ENCODE measurements around the gene PTPRG.

The PTPRG gene

DNA sequence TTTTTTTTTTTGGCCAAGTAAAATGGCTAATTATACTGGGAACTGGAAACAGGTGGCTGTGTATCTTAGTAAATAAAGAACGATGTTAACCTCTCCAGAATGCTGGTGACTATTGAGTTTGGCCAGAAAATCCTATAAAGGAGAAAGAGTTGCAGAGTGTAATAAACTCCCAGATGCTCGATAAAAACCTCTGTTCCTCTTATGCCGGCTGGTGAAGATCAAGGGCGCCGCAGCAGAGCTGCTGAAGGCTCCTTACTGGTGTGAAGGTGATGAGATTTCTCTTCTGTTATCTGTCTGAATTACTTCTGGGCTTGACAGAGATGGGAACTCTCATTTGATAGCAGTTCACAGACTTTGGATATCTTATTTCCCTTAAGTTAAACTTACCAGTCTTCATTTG lies 104.6 kb downstream of the PTPRG start:
- DNase-seq (ENCODE audit: extremely low read depth, low read depth) = no peak
- no peak for TF ChIP-seq CTCF (IDR thresholded peaks at IDR 0.05; ENCODE audit: low read depth, low read length, missing control alignments)
- no peak overlapping the region for H3K4me3 ChIP-seq (replicated peaks; ENCODE audit: low read depth, low read length)

GRCh38 chr3:61666615-61667330 lies 105.4 kb downstream of the PTPRG start:
- H3K4me3 ChIP-seq (replicated peaks; ENCODE audit: low read depth, low read length) = no peak overlapping the region
- TF ChIP-seq CTCF (IDR thresholded peaks at IDR 0.05; ENCODE audit: low read depth, low read length, missing control alignments) = no peak
- DNase-seq (ENCODE audit: extremely low read depth, low read depth) = no peak

GRCh38 chr3:61667383-61667782 lies 106.0 kb downstream of the PTPRG start:
- TF ChIP-seq CTCF (IDR thresholded peaks at IDR 0.05; ENCODE audit: low read depth, low read length, missing control alignments) = no peak
- no peak overlapping the region for H3K4me3 ChIP-seq (replicated peaks; ENCODE audit: low read depth, low read length)
- DNase-seq (ENCODE audit: extremely low read depth, low read depth) = no peak

DNA sequence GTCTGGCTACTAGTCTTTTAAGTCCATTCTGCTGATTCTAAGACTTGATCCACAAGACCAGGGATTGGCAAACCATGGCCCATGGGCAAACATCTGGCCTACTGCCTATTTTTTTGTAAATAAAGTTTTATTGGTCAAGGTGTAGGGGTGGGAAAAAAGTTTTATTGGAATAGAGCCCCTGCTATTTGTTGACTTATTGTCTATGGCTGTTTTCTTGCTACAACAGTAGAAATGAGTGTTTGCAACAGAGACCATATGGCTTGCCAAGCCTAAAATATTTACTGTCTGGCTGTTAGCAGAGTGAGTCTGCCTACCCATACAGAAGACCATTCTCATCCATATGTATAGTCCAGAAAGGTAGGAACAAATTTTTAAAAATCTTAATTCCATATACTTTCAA lies 106.4 kb downstream of the PTPRG start:
- no peak overlapping the region for H3K4me3 ChIP-seq (replicated peaks; ENCODE audit: low read depth, low read length)
- no peak for DNase-seq (ENCODE audit: extremely low read depth, low read depth)
- no peak for TF ChIP-seq CTCF (IDR thresholded peaks at IDR 0.05; ENCODE audit: low read depth, low read length, missing control alignments)

DNA sequence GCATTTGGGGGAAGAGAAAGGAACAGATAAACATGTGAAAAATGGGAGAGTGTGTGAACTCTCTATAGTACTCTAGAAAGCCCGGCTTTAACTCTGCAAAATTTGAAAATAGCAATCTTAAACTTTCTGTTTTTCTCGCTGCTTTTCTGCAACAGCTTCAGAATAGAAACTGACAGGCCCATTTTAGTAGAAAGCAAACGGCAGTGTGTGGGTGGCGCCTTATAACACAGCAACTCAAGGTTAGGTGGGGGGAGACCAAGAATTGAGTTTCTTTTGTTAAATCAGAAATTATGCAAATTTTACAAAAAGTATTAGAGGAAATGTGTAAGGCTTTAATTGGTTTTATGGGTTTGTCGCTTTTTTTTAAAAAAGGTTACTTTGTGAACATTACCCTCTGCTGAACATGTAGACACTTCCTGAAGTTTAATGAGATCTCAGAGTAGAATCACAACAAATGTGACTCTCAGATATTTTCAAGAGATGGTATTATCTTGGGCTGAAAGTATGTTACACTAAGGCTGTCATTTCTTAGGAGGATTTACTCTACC lies 107.0 kb downstream of the PTPRG start:
- no peak overlapping the region for H3K4me3 ChIP-seq (replicated peaks; ENCODE audit: low read depth, low read length)

DNA sequence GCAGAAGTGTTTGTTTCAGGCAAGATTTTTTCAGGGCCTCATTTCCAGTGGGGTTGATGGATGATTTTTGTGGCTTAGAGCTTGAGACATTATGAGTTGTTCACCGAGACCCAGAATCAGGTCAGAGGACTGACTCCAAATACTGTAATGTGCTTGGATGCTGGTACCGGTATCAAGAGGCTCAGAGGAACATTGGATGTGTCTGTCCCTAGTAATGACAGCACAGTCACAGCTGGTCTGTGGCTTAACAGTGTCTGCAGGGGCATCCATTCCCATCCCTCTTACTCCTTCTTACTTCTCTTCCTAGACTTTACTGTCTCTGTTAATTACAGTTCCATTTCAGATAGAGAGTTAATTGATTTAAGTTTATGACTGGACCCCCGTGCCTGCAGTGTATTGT lies 107.8 kb downstream of the PTPRG start:
- no peak for TF ChIP-seq CTCF (IDR thresholded peaks at IDR 0.05; ENCODE audit: low read depth, low read length, missing control alignments)
- no peak for DNase-seq (ENCODE audit: extremely low read depth, low read depth)
- no peak overlapping the region for H3K4me3 ChIP-seq (replicated peaks; ENCODE audit: low read depth, low read length)

More for the DNA sequence above, 107.0 kb downstream of the PTPRG start:
- no peak for DNase-seq (ENCODE audit: extremely low read depth, low read depth)
- TF ChIP-seq CTCF (IDR thresholded peaks at IDR 0.05; ENCODE audit: low read depth, low read length, missing control alignments) = no peak
